GM20000 (cell line): ENCODE measurements around the gene C4orf50.

Experiments used
- DNase-seq: peaks from one replicate; pipeline ENCODE4 v3.0.0; 2012; ENCODE audit warnings: low spot score
- TF ChIP-seq, protein P1 (sequence below): IDR thresholded peaks from 2 replicates; pipeline ENCODE4 v1.5.1; 2012; ENCODE audit warnings: mild to moderate bottlenecking, control low read depth; ENCODE audit errors: extremely low read depth, missing control alignments

The C4orf50 gene

DNA sequence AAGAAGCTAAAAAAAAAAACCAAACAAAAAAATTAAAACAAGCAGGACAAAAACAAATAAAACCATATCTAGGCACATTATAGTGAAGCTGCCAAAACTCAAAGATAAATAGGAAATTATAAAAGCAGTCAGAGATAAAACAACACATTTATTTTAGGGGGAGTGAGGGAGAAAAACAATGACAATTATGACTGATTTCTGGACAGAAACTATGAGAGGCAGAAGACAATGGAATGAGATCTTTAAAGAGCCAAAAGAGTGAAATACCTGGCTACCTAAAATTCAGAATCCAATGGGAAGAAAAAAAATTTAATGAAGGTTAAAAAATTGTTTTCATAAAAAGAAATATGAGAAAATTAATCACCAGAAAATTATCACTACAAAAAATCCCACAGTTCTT, 33.4 kb downstream of the C4orf50 start:
- TF ChIP-seq, protein P1, sequence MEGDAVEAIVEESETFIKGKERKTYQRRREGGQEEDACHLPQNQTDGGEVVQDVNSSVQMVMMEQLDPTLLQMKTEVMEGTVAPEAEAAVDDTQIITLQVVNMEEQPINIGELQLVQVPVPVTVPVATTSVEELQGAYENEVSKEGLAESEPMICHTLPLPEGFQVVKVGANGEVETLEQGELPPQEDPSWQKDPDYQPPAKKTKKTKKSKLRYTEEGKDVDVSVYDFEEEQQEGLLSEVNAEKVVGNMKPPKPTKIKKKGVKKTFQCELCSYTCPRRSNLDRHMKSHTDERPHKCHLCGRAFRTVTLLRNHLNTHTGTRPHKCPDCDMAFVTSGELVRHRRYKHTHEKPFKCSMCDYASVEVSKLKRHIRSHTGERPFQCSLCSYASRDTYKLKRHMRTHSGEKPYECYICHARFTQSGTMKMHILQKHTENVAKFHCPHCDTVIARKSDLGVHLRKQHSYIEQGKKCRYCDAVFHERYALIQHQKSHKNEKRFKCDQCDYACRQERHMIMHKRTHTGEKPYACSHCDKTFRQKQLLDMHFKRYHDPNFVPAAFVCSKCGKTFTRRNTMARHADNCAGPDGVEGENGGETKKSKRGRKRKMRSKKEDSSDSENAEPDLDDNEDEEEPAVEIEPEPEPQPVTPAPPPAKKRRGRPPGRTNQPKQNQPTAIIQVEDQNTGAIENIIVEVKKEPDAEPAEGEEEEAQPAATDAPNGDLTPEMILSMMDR, result no peak
- no peak for DNase-seq

DNA sequence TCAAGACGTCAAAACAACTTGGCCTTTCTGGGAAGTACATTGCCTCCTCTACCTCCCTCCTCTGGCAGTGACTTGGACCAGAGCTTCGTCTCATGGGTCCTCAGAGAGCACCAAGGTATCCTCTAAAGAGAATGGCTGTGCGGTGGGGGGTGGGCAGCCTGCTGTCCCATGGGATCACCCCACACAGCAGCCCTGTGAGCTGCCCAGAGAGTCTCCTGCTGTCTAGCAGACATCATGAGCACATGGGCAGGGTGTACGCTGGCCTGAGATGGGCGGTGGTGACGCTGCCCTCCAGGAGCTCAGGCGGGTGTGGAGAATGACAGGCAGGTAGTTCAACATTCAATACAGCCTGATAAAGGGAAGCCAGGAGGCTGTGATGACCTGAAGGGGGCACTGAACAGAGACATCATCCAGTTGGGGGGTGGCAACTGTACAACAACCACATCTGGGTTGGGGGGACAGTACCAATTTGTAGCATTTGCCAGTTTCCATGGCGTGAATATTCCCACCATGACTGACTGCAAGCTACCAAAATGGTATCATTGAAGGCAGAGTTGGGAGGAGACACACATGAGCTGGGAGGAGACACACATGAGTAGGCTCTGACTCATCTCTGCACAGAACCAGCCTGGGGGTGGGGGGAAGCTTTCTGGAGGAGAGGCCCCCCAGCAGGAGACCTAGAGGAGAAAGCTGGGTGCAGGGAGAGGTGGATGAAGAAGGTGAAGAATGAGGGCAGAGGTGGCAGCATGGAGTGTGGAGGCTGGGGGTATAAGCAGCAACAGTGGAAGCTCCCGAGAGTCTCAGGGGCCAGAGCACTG, 35.9 kb downstream of the C4orf50 start:
- no peak for DNase-seq
- TF ChIP-seq, protein P1, result no peak

DNA sequence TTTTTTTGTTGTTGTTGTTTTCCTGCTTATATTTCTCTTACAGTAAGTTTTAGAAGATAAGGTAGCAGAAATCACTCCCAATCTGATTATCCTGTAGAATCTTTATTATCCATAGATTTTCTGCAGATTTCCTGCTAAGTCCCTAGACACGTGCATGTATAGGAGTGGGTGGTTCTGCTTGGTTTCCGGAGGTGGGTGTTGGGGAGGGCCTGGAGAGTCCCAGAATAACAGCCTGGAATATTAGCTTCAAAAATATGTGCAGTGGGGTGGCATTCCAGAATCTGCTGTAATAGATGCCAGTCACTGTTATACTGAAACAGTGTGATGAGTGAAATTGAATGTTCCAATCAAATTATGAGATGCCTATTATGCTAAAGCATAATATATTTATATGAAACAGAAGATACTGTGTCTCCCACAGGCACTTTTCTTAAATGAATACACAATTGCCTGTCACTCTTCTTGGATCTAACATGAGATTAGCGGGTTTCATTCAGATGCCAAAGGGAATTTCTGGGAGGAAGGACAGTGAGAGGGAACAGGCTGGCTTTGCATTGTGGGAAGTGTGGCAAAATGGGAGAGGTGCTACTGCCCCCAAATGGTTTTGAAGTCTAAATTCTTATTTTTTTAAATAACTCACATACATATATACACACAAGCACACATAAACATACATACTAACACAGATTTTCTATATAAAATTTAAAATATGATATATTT, 37.6 kb downstream of the C4orf50 start:
- TF ChIP-seq, protein P1, result no peak
- no peak for DNase-seq

DNA sequence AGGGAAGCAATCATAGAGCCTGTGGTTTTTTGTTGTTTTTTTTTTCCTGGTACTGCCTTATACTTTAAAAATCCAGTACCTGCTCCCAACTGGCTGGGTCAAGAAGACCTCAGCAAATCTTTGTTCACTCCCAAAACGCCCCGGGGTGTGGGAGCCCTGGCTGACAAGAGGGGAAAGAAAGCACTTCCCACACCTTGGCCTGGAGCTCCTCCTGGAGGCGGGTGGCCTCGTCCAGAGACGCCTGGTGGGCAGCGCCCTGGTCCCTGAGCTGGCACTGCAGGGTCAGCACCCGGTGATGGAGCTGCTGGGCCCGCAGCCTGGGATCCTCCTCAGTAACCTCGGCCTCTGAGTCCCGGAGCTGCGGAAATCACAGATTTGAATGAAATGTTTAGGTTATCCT, 38.2 kb downstream of the C4orf50 start:
- TF ChIP-seq, protein P1, result no peak

DNA sequence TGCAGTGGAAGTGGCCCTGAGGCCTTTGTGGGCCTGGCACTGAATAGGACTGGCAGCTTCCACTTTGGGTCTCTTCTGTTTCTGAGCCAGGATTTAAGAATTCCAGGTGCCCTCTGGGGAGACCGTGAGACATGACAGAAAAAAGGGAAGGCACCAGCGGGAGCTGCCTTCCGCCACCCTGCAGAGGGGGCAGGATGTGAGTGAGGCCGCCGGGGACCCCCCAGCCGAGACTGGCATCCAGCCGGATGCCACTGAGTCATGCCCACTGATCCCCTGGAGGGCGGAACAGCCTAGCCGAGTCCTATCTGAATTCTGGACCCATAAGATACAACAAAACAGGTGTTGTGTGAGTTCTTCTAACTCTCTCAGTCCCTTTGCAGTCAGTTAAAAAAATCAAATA, 41.3 kb downstream of the C4orf50 start:
- no peak for DNase-seq
- TF ChIP-seq, protein P1, result no peak

More for the DNA sequence above, 38.2 kb downstream of the C4orf50 start:
- DNase-seq, result no peak

DNA sequence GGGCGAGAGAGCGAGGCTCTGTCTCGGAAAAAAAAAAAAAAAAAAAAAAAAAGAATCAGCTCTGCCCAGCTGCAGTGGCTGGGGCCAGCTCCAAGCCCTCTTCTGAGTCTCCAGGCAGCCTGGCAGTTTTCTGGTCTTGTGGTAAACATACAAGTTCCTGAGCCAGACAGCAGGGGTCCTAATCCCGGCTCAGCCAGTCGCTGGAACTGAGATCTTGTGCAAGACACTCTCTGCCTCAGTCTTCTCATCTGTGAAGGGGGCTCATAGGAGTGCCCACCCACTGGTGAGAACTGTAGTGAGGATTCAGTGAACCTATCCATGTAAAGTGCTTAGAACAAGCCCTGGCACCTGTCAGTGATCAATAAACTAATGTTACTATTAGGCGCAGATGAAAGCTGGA, 41.8 kb downstream of the C4orf50 start:
- TF ChIP-seq, protein P1, result no peak
- DNase-seq, result no peak

DNA sequence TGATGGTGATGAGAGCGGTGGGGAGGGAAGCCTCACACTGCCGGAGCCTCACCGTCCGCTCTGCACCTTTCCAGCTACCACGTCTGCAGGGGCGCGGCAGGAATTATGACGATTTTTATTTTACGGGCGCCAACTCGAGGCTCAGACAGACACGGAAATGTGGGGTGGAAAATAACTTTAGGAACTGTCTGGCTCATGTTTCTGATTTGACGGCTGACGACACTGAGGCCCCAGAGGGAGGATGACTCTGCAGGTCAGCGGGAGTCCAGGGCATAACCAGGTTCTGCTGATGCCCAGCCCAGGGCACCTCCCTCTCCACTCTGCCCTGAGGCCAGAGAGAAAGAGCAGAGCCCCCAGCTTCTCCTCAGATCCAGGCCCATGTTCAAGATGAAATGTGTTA, 43.9 kb downstream of the C4orf50 start:
- no peak for DNase-seq
- TF ChIP-seq, protein P1, result no peak
